HG03378 (cell line): ENCODE results near the gene WDR74.
"Not testable (repeated sequence)": the region's sequence is repeated elsewhere in the genome, so short reads cannot be mapped to it uniquely, and the experiment has no call there.

Source experiments
- ATAC-seq: cut with Tn5 transposase; IDR thresholded peaks from one replicate; pipeline ENCODE4 v1.9.1; 2021; ENCODE audit warnings: mild to moderate bottlenecking, moderate library complexity; ENCODE audit not compliant: unreplicated experiment

Gene WDR74

DNA sequence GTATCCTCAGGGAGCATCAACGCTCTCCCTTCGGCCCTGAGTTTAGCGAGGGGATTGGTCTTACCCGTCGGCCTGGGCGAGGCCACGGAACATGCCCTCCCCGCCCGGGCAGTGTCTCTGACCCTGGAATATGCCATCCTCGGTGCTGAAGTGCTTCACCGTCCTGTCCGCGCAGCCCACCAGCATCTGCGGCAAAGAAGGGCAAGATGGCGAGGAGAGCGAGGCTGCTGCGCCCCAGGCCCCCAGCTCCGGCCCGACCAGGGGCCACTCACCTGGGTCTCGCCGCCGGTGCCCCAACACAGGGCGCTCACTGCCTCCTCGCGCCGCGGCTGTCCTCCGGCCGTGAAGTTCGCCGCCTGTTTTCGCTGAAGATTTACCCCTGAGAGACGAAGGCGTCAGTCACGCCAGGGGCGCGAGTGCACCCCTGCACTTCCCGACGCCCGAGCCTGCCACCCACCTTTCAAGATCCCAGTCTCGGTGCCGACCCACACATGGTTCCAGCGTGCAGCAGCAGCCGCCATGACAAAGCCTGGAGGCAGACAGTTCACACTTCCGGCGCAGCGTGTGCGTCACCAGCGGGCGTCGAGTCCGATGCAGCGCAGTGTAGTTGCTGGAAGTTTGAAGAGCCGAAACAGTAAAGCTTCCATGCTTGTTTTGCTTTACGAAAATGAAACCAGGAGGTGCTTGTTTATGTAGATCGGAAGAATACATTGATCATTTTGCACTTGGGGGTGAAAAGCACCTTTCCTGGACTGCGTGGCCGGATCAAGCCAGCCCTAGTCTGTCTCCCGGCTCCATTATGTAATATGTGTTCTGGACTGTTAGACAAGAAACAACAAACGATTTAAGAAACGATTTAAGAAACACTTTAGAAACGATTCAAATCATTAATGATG is at the start of gene WDR74:
WDR74 (minus strand) TSS at position 541 of the 896 bp plus-strand sequence; CDS start at position 521, 20 bp downstream.
- peak; percentile 42 for ATAC-seq

DNA sequence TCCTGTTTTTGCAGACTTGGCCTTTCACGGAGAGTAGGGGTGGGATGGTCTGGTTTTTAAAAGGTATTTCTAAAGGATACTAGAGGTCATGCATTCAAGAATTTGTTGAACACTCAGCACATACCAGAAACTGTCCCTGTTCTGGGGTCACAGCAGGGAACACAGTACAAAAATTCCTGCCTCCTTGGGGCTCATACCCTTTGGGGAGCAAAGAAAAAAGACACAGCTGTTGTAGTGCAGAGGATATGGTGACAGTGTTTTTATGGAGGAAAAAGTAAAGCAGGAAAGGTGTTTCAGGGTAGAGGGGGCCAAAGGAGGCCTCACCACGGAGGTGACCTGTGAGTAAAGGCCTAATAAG is 49.7 kb upstream of the WDR74 start:
- no peak for ATAC-seq

DNA sequence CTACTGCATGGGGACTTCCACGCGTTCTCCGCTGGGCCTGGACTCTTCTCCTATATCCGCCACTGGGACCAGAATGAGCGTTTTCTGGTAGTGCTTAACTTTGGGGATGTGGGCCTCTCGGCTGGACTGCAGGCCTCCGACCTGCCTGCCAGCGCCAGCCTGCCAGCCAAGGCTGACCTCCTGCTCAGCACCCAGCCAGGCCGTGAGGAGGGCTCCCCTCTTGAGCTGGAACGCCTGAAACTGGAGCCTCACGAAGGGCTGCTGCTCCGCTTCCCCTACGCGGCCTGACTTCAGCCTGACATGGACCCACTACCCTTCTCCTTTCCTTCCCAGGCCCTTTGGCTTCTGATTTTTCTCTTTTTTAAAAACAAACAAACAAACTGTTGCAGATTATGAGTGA is 49.0 kb upstream of the WDR74 start:
- no peak for ATAC-seq

DNA sequence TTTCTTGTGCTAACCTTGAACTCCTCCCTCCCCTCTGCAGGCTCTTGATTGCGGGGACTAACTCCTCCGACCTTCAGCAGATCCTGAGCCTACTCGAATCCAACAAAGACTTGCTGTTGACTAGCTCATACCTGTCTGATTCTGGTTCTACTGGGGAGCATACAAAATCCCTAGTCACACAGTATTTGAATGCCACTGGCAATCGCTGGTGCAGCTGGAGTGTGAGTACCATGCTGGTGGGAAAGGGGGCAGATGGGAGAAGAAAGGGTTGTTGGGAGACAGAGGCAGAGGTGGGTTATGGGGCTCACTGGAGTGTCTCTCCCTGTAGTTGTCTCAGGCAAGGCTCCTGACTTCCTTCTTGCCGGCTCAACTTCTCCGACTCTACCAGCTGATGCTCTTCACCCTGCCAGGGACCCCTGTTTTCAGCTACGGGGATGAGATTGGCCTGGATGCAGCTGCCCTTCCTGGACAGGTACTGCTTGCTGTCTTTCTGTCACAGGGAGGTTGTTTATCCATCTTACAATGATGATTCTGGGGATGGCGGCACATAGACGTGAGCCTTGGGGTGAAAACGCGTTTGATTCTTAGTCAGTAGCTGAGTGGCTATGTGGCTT is 45.9 kb upstream of the WDR74 start:
- ATAC-seq, result no peak

DNA sequence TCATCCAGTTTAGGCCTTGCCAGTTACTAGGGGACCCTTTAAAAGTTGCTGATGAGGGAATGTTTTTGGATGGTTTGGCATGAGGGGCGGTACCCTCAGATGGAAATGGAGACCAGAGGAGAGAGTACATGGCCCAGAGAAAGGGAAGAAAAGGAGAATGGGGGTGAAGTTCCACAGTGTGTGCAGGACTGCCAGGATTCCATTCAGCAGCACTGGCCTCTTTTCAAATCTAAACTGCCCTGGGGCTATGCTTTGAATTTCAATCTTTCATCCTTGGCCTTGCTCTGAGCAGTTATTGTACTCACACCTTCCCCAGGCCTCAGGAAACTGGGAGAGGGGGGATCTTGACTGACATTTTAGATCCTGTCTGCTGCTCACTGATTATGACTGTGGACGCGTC is 44.3 kb upstream of the WDR74 start:
- no peak for ATAC-seq

DNA sequence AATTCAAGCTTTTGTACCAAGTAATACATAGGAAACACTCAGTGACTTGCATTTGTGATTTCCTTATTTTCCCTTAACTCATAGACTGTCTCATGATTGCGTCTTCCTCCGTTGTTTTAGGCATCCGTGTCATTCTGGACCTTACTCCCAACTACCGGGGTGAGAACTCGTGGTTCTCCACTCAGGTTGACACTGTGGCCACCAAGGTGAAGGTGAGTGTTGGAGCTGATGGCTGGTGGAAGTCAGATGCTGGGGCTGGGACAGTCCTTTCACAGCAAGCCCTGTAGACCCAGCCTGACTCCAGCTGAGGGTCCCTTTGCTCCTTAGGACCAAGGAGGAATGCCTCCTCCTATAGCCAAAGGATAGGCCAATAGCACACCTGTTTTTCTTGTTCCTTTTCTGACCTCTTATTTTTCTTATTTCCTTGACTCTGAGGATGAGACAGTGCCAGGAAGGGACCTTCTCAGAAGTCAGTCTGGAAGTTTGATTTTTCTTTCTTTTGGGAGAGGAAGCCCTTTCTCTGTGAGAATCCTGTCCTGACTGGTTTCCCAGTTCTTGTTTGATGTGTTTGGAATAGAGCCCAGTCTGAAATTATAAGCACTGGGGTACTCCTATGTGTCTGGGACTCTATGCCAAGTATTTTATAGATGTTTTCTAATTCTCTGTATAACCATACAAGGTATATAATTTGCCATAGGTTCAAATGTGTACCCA is 43.6 kb upstream of the WDR74 start:
- ATAC-seq, result no peak

DNA sequence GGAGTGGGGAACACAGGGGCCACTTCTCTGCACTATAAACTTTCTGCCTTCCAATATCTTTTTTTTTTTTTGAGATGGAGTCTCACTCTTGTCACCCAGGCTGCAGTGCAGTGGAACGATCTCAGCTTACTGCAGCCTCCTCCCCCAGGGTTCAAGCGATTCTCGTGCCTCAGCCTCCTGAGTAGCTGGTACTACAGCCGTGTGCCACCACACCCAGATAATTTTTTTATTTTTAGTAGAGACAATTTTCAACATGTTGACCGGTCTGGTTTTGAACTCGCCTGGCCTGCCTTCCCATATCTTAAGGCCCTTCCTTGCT is 43.0 kb upstream of the WDR74 start:
- ATAC-seq, result no peak

DNA sequence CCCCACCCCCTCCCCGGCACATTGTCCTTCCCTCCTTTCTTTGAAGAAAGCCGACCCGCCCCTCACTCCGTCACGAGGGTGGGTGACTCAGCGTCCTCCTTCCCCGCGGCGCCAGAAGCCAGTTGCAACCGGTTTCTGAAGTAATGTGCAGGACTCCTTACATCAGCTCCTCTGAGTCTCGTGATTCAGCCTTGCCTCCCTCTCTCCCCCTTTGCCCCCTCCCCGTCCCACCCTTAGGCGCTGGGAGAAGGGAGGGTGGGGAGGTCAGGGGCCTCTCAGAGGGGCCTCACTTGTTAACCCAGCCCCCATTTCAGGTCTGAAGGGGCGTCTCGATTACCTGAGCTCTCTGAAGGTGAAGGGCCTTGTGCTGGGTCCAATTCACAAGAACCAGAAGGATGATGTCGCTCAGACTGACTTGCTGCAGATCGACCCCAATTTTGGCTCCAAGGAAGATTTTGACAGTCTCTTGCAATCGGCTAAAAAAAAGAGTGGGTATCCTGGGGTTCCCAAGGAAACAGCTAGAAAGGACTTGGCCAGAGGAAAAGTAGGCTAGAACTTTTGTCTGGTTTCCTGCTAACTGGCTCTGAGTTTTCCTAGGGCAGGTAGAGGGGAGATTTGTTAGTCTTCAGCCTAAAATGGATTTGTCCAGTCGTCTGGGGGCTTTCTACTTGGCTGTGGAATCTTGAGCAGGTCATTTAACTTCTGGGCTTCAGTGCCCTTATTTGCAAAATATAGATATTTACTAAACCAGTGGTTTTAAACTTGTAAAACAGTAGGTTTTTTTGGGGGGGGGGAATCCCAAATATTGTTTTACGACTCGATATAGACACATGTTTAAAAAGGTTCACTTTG is 42.4 kb upstream of the WDR74 start:
- ATAC-seq, result peak; percentile 28

DNA sequence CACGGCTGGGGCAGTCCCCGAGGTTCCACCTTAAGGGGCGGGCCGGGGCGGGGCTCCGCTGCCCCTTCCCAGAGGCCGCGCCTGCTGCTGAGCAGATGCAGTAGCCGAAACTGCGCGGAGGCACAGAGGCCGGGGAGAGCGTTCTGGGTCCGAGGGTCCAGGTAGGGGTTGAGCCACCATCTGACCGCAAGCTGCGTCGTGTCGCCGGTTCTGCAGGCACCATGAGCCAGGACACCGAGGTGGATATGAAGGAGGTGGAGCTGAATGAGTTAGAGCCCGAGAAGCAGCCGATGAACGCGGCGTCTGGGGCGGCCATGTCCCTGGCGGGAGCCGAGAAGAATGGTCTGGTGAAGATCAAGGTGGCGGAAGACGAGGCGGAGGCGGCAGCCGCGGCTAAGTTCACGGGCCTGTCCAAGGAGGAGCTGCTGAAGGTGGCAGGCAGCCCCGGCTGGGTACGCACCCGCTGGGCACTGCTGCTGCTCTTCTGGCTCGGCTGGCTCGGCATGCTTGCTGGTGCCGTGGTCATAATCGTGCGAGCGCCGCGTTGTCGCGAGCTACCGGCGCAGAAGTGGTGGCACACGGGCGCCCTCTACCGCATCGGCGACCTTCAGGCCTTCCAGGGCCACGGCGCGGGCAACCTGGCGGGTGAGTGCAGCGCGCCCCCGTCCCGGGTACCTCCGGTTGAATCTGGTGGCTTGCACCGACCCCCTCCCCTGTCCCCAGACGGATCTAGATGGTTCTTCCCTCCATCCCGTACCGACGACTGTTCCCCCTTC is 41.6 kb upstream of the WDR74 start, which contains the start of gene SLC3A2:
SLC3A2 (plus strand) TSS at position 94 of the 776 bp plus-strand sequence; CDS start at position 222, 128 bp downstream.
- ATAC-seq, result peak; percentile 46

DNA sequence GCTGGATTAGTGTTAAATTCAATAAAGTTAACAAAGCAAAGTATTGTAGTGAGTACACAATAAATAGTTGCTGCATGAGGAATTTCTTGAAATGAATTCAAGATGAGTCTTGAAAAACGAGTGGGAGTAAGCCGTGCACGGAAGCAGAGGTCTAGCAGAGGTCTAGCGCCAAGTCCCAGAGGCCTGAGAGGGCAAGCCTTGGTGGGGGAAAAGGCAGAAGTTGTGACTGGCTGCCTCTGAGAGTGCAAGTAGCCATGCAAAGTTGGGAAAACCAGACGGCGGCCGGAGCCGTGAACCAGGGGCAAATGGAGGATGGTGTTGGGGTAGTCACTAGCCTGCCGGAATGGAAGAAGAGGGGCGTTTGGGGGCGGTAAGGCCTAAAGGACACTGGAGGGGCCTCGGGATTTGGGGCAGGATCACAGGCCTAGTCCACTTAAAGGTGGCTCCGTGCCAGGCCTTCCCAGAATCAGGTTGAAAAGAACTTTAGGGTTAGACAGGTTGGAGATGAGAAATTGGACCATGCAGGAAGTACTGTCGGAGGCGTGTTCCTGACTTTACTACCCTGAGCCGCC is 40.9 kb upstream of the WDR74 start:
- ATAC-seq, result peak; percentile 25

DNA sequence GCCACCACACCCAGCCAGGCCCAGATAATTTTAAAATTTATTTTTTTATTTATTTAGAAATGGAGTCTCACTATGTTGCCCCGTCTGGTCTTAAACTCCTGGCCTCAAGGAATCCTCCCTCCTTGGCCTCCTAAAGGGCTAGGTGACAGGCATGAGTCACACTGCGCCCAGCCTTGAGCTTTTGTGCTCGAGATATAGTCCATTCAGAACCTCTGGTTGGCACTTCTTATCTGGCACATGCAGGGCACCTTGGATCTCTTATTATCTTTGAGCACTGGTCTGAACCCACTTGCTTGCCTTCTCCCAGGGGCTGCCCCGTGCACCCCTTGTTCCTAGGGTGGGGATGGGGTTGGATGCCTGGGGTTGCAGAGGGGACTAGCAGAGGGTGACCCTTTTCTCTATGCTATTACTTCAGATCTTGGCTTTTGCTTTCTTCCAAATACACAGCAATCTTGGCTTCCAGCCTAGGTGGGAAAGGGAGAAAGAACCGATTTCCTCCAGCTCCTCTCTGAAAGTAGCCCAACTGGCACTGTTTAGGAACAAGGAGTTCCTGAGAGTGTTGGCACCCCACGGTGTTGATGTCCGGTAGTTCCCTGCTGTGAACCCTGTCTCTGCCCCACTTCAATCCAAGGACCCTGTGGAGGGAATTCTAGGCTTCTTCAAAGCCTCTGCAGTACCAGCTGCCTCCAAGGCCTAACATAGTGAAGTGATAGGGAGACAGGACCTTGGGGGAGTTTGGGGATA is 40.0 kb upstream of the WDR74 start:
- ATAC-seq, result no peak

DNA sequence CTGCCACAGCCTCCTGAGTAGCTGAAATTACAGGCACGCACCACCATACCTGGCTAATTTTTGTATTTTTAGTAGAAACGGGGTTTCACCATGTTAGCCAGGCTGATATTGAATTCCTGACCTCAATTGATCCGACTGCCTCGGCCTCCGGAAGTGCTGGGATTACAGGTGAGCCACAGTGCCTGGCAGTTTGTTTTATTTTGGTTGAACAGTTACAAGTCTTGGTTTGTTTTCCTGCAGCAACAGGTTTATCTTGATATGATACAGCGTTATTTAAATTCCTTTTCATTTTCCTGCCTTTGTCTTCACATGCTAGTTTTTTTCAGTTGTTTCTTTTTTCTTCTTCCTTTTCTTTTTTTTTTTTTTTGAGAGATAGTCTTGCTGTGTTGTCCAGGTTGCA is 37.3 kb upstream of the WDR74 start:
- no peak for ATAC-seq

DNA sequence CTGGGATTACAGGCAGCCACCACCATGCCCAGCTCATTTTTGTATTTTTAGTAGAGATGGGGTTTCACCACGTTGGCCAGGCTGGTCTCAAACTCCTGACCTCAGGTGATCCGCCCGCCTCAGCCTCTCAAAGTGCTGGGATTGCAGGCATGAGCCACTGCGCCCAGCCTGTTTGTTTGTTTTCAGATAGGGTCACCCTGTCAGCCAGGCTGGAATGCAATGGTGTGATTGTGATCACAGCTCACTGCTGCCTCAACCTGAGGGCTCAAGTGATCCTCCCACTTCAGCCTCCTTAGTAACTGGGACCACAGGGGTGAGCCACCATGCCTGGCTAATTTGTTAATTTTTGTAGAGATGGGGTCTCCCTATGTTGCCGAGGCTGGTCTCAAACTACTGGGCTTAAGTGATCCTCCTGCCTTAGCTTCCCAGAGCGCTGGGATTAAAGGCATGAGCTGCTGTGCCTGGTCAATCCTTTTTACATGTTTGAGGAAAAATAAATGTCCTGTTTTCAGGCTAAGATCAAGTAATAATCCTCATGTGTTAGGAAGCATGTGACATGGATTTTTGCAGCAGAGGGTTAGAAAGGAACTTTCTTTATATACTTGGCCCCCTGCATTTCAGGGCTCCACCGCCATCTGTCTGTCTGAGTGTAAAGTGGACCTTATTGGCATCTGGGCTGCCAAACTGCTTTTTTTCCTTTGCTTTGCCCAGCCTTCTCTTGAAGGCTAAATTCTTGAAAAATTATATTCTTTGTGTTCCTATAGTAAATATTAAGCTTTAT is 36.5 kb upstream of the WDR74 start:
- no peak for ATAC-seq

DNA sequence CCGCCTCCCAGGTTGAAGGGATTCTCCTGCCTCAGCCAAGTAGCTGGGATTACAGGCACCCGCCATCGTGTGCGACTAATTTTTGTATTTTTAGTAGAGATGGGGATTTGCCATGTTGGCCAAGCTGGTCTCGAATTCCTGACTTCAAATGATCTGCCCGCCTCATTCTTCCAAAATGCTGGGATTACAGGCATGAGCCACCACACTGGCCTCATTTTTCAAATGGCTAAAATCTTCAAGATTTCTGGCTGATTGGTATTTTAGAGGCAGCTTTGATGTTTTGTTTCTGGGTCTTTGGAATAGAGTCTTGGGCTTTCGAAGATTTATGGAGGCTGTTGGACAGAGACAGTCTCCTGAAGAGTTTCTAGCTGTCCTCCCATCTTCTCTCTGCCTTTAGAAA is 35.5 kb upstream of the WDR74 start:
- ATAC-seq, result no peak

DNA sequence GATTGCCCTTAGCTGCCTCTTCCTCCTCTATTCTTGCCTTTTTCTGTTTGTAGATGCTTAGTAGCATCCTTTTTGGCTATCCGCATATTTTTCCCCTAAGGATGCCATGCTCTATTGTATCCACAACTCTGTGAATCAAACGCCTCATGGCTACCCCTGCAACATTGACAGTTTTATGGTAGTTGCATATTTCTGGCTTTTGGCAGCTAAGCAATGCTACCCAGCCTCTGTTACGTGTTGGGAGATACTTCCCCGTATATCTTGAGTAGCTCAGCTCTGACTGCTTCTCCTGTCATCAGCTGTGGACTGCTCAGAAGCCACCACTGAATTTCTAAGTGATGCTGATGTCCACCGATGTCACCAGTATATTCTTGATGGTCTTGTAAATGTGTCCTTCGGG is 26.2 kb upstream of the WDR74 start:
- ATAC-seq, result no peak

DNA sequence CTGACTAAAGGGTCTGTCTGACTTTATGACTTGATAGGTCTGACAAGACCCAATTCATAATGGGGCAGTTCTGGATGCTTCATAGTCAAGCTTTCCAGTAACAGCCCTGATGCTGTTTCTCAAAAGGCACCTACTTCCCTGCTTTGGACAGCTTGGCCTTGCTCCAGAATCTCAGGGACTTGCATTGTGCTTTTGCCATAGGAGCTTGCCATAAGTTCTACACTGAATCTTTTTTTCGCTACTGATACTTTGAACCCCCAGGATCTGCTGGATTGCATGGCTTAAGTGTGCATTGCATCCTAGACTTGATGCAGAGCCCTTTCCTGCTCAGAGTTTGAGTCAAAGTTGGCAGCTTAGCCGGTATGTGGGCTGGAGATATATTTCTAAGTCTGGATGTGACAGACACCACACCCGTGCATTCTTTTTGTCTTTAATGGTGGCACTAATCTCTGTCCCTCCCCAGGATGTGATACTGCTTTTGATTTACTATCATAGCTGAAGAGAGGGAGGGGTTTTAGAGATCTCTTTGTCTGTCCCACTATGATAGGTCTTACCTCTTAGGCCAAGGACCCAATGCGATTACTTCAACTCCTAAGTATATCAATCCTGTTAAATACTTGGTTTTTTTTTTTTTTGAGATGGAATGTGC is 24.4 kb upstream of the WDR74 start:
- ATAC-seq, result no peak

DNA sequence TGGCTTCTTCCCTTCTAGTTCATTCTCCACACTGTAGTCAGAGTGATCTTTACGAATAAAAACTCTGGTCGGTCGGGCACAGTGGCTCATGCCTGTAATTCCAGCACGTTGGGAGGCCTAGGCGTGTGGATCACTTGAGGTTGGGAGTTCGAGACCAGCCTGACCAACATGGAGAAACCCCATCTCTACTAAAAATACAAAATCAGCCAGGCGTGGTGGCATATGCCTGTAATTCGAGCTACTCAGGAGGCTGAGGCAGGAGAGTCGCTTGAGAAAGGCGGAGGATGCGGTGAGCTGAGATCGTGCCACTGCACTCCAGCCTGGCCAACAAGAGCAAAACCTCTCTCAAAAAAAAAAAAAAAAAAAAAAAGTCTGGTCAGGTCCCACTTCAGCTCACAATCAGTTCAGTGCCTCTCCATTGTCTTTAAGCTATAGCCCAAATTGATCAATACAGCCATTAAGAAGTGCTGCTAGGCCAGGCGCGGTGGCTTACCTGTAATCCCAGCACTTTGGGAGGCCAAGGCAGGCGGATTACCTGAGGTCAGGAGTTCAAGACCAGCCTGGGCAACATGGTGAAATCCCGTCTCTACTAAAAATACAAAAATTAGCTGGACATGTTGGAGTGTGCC is 22.3 kb upstream of the WDR74 start:
- not testable (repeated sequence) for ATAC-seq
